Ishikawa (cell line): ENCODE data around the gene SREBF1.

Source experiments
- CEBPB ChIP-seq: IDR thresholded peaks from 2 replicates; pipeline ENCODE4 v1.6.1; 2012
- CREB1 ChIP-seq: IDR thresholded peaks from 2 replicates; pipeline ENCODE4 v1.6.1; 2012; ENCODE audit warnings: low read depth
- EGR1 ChIP-seq: IDR thresholded peaks from 2 replicates; pipeline ENCODE4 v1.6.1; 2012
- EP300 ChIP-seq: IDR thresholded peaks from 2 replicates; pipeline ENCODE4 v1.6.1; 2012; ENCODE audit warnings: borderline replicate concordance
- FOXM1 ChIP-seq: IDR thresholded peaks from 2 replicates; pipeline ENCODE4 v1.6.1; 2012; ENCODE audit warnings: low read depth, borderline replicate concordance
- MAX ChIP-seq: IDR thresholded peaks from 2 replicates; pipeline ENCODE4 v1.6.1; 2012
- NFIC ChIP-seq: IDR thresholded peaks from 2 replicates; pipeline ENCODE4 v1.6.1; 2012
- RAD21 ChIP-seq: IDR thresholded peaks from 2 replicates; pipeline ENCODE4 v1.6.1; 2012; ENCODE audit warnings: low read depth
- TAF1 ChIP-seq: IDR thresholded peaks from 2 replicates; pipeline ENCODE4 v1.6.1; 2012; ENCODE audit warnings: low read depth, mild to moderate bottlenecking
- TEAD4 ChIP-seq: IDR thresholded peaks from 2 replicates; pipeline ENCODE4 v1.6.1; 2012
- USF1 ChIP-seq: IDR thresholded peaks from 2 replicates; pipeline ENCODE4 v1.6.1; 2012
- YY1 ChIP-seq: IDR thresholded peaks from 2 replicates; pipeline ENCODE4 v1.6.1; 2012; ENCODE audit warnings: low read depth
- ZBTB7A ChIP-seq: IDR thresholded peaks from 2 replicates; pipeline ENCODE4 v1.6.1; 2012; ENCODE audit warnings: low read depth
- TF ChIP-seq, protein P1 (sequence below): IDR thresholded peaks from 2 replicates; pipeline ENCODE4 v1.6.1; 2012; ENCODE audit warnings: low read depth, mild to moderate bottlenecking

DNA sequence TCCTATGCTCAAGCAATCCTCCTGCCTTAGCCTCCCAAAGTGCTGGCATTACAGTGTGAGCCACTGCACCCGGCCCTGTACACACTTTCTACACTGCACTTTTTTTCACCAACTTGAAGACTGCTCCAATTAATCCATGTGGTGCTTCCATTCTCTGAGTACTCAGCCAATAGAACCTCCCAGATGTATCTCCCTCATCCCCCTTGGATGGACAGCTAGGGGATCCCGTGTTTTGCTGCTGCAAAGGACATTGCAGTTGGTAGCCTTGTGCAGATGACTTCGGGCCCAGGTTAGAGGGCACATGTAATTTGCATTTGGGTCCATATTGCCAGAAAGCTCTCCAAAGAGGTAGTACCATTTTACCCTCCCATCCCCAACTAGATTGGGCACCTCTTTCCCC, 59.9 kb downstream of the SREBF1 start:
- TF ChIP-seq TAF1 (no peak), MAX (no peak), RAD21 (no peak), ZBTB7A (no peak), TEAD4 (no peak), USF1 (no peak), EP300 (no peak), CREB1 (no peak), EGR1 (no peak), FOXM1 (no peak), CEBPB (no peak), YY1 (no peak), NFIC (no peak)
- TF ChIP-seq, protein P1, sequence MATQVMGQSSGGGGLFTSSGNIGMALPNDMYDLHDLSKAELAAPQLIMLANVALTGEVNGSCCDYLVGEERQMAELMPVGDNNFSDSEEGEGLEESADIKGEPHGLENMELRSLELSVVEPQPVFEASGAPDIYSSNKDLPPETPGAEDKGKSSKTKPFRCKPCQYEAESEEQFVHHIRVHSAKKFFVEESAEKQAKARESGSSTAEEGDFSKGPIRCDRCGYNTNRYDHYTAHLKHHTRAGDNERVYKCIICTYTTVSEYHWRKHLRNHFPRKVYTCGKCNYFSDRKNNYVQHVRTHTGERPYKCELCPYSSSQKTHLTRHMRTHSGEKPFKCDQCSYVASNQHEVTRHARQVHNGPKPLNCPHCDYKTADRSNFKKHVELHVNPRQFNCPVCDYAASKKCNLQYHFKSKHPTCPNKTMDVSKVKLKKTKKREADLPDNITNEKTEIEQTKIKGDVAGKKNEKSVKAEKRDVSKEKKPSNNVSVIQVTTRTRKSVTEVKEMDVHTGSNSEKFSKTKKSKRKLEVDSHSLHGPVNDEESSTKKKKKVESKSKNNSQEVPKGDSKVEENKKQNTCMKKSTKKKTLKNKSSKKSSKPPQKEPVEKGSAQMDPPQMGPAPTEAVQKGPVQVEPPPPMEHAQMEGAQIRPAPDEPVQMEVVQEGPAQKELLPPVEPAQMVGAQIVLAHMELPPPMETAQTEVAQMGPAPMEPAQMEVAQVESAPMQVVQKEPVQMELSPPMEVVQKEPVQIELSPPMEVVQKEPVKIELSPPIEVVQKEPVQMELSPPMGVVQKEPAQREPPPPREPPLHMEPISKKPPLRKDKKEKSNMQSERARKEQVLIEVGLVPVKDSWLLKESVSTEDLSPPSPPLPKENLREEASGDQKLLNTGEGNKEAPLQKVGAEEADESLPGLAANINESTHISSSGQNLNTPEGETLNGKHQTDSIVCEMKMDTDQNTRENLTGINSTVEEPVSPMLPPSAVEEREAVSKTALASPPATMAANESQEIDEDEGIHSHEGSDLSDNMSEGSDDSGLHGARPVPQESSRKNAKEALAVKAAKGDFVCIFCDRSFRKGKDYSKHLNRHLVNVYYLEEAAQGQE: no peak
